ENCODE measurements around the gene WASHC1.
"Not testable (repeated sequence)": the region's sequence is repeated elsewhere in the genome, so short reads cannot be mapped to it uniquely, and the experiment has no call there.

The WASHC1 gene

GRCh38 chr9:32308-32707 is 3.1 kb upstream of the WASHC1 start:
- not testable (repeated sequence) for H4K91ac ChIP-seq (ENCODE audit: low read depth, low read length); H3K79me1 ChIP-seq (ENCODE audit: low read length); H4K12ac ChIP-seq (ENCODE audit: low read depth, low read length); H2BK12ac ChIP-seq (ENCODE audit: low read length); H3K4me1 ChIP-seq (ENCODE audit: control insufficient read depth in 1 of 2, insufficient read depth in 2 of 2, low read length in 2 of 2); H4K8ac ChIP-seq (ENCODE audit: low read depth, low read length); H2BK5ac ChIP-seq (ENCODE audit: low read depth, low read length, poor library complexity); H3K9me3 ChIP-seq (ENCODE audit: insufficient read depth, low read depth, low read length); H3K18ac ChIP-seq (ENCODE audit: low read length); H2AFZ ChIP-seq (ENCODE audit: insufficient read depth, low read length, poor library complexity); H3K14ac ChIP-seq (ENCODE audit: low read length); H3K27me3 ChIP-seq (ENCODE audit: insufficient read depth, low read length); DNase-seq; H3K4me3 ChIP-seq (ENCODE audit: low read depth, low read length); H3K79me2 ChIP-seq (ENCODE audit: control insufficient read depth, insufficient read depth, low read length, poor library complexity); H3K4me2 ChIP-seq (ENCODE audit: low read length); H3K27ac ChIP-seq (ENCODE audit: low read depth, low read length); H3K4ac ChIP-seq (ENCODE audit: low read depth, low read length); H3K9ac ChIP-seq (ENCODE audit: low read length); H3K36me3 ChIP-seq (ENCODE audit: control insufficient read depth in 1 of 2, insufficient read depth in 2 of 2, low read length in 2 of 2); H2AK5ac ChIP-seq (ENCODE audit: low read length); H3K23ac ChIP-seq (ENCODE audit: low read length); H2BK120ac ChIP-seq (ENCODE audit: insufficient read depth, low read length, poor library complexity)
- WGBS (ENCODE audit: extremely low coverage, insufficient coverage, insufficient read length), result no CpG with 5 or more reads among the region's 6 CpGs

GRCh38 chr9:28775-29174 is 481 bp downstream of the WASHC1 start:
- WGBS (ENCODE audit: extremely low coverage, insufficient coverage, insufficient read length), result no CpG with 5 or more reads among the region's 30 CpGs
- not testable (repeated sequence) for H3K36me3 ChIP-seq (ENCODE audit: control insufficient read depth in 1 of 2, insufficient read depth in 2 of 2, low read length in 2 of 2)

GRCh38 chr9:21621-22020 is 7.6 kb downstream of the WASHC1 start:
- H3K23ac ChIP-seq (ENCODE audit: low read length); H3K9ac ChIP-seq (ENCODE audit: low read length); H3K18ac ChIP-seq (ENCODE audit: low read length); H3K4me2 ChIP-seq (ENCODE audit: low read length); H3K14ac ChIP-seq (ENCODE audit: low read length); H3K79me2 ChIP-seq (ENCODE audit: control insufficient read depth, insufficient read depth, low read length, poor library complexity); H3K36me3 ChIP-seq (ENCODE audit: control insufficient read depth in 1 of 2, insufficient read depth in 2 of 2, low read length in 2 of 2); H2BK5ac ChIP-seq (ENCODE audit: low read depth, low read length, poor library complexity); H3K4me3 ChIP-seq (ENCODE audit: low read depth, low read length); H3K79me1 ChIP-seq (ENCODE audit: low read length); H3K4ac ChIP-seq (ENCODE audit: low read depth, low read length); H3K4me1 ChIP-seq (ENCODE audit: control insufficient read depth in 1 of 2, insufficient read depth in 2 of 2, low read length in 2 of 2); H2AFZ ChIP-seq (ENCODE audit: insufficient read depth, low read length, poor library complexity); H4K8ac ChIP-seq (ENCODE audit: low read depth, low read length); H3K27me3 ChIP-seq (ENCODE audit: insufficient read depth, low read length); H4K91ac ChIP-seq (ENCODE audit: low read depth, low read length); H2BK120ac ChIP-seq (ENCODE audit: insufficient read depth, low read length, poor library complexity); H4K12ac ChIP-seq (ENCODE audit: low read depth, low read length); H2AK5ac ChIP-seq (ENCODE audit: low read length); H3K9me3 ChIP-seq (ENCODE audit: insufficient read depth, low read depth, low read length); H3K27ac ChIP-seq (ENCODE audit: low read depth, low read length); H2BK12ac ChIP-seq (ENCODE audit: low read length); DNase-seq: not testable (repeated sequence)
- WGBS (ENCODE audit: extremely low coverage, insufficient coverage, insufficient read length), result no CpG with 5 or more reads among the region's 9 CpGs

More at GRCh38 chr9:28775-29174, 481 bp downstream of the WASHC1 start:
- not testable (repeated sequence) for H4K91ac ChIP-seq (ENCODE audit: low read depth, low read length); H3K9me3 ChIP-seq (ENCODE audit: insufficient read depth, low read depth, low read length); H2BK12ac ChIP-seq (ENCODE audit: low read length); H2BK5ac ChIP-seq (ENCODE audit: low read depth, low read length, poor library complexity); H2BK120ac ChIP-seq (ENCODE audit: insufficient read depth, low read length, poor library complexity); DNase-seq; H2AK5ac ChIP-seq (ENCODE audit: low read length); H3K27ac ChIP-seq (ENCODE audit: low read depth, low read length); H3K79me1 ChIP-seq (ENCODE audit: low read length); H3K9ac ChIP-seq (ENCODE audit: low read length); H2AFZ ChIP-seq (ENCODE audit: insufficient read depth, low read length, poor library complexity); H3K4me1 ChIP-seq (ENCODE audit: control insufficient read depth in 1 of 2, insufficient read depth in 2 of 2, low read length in 2 of 2); H3K14ac ChIP-seq (ENCODE audit: low read length); H4K12ac ChIP-seq (ENCODE audit: low read depth, low read length); H3K18ac ChIP-seq (ENCODE audit: low read length); H3K79me2 ChIP-seq (ENCODE audit: control insufficient read depth, insufficient read depth, low read length, poor library complexity); H3K27me3 ChIP-seq (ENCODE audit: insufficient read depth, low read length); H4K8ac ChIP-seq (ENCODE audit: low read depth, low read length); H3K4ac ChIP-seq (ENCODE audit: low read depth, low read length); H3K23ac ChIP-seq (ENCODE audit: low read length)
- H3K4me2 ChIP-seq (ENCODE audit: low read length), result peak overlapping the region; percentile 48
- H3K4me3 ChIP-seq (ENCODE audit: low read depth, low read length), result peak overlapping the region; percentile 68

- not testable (repeated sequence) for H3K79me1 ChIP-seq (ENCODE audit: low read length); H3K4me2 ChIP-seq (ENCODE audit: low read length); H4K91ac ChIP-seq (ENCODE audit: low read depth, low read length); H3K9ac ChIP-seq (ENCODE audit: low read length); H3K4me1 ChIP-seq (ENCODE audit: control insufficient read depth in 1 of 2, insufficient read depth in 2 of 2, low read length in 2 of 2); H4K12ac ChIP-seq (ENCODE audit: low read depth, low read length); H3K4me3 ChIP-seq (ENCODE audit: low read depth, low read length); H3K36me3 ChIP-seq (ENCODE audit: control insufficient read depth in 1 of 2, insufficient read depth in 2 of 2, low read length in 2 of 2); DNase-seq; H2AFZ ChIP-seq (ENCODE audit: insufficient read depth, low read length, poor library complexity); H3K14ac ChIP-seq (ENCODE audit: low read length); H3K27me3 ChIP-seq (ENCODE audit: insufficient read depth, low read length); H2BK12ac ChIP-seq (ENCODE audit: low read length); H3K27ac ChIP-seq (ENCODE audit: low read depth, low read length); H3K9me3 ChIP-seq (ENCODE audit: insufficient read depth, low read depth, low read length); H4K8ac ChIP-seq (ENCODE audit: low read depth, low read length); H3K18ac ChIP-seq (ENCODE audit: low read length); H2AK5ac ChIP-seq (ENCODE audit: low read length); H2BK5ac ChIP-seq (ENCODE audit: low read depth, low read length, poor library complexity); H3K23ac ChIP-seq (ENCODE audit: low read length); H2BK120ac ChIP-seq (ENCODE audit: insufficient read depth, low read length, poor library complexity); H3K79me2 ChIP-seq (ENCODE audit: control insufficient read depth, insufficient read depth, low read length, poor library complexity); H3K4ac ChIP-seq (ENCODE audit: low read depth, low read length)
- no CpG with 5 or more reads among the region's 6 CpGs for WGBS (ENCODE audit: extremely low coverage, insufficient coverage, insufficient read length)
Observed at GRCh38 chr9:16875-17274, 12.4 kb downstream of the WASHC1 start.
